ELF-1 (cell line): ENCODE results near the gene PROZ.
A peak's percentile ranks its signal among the peaks of the same experiment; 100 is the strongest.

Source experiments
- DNase-seq: peaks from one replicate; pipeline ENCODE4 v3.0.0-alpha.2; 2016; ENCODE audit warnings: low read depth, low spot score

The PROZ gene

GRCh38 chr13:113207890-113208420 is 49.5 kb downstream of the PROZ start:
- no peak for DNase-seq

GRCh38 chr13:113208421-113209335 is 50.2 kb downstream of the PROZ start, which contains the start of gene PCID2:
TSS of gene PCID2 (minus strand) at chr13:113208669. CDS start at chr13:113208634, 35 bp downstream.
- peak; percentile 96 for DNase-seq

GRCh38 chr13:113209336-113209758 is 50.9 kb downstream of the PROZ start, which contains the start of gene CUL4A:
TSS of gene CUL4A (plus strand) at chr13:113209613. CDS start at chr13:113209628, 15 bp downstream.
- no peak for DNase-seq

- DNase-seq, result peak; percentile 71
Measured at GRCh38 chr13:113209759-113210421, 51.4 kb downstream of the PROZ start.

- DNase-seq, result no peak
Measured at GRCh38 chr13:113210833-113211232, 52.4 kb downstream of the PROZ start.

- DNase-seq, result peak; percentile 66
Measured at GRCh38 chr13:113211774-113212173, 53.3 kb downstream of the PROZ start.

GRCh38 chr13:113216254-113217048 is 58.0 kb downstream of the PROZ start:
- peak; percentile 66 for DNase-seq

- DNase-seq, result no peak
Measured at GRCh38 chr13:113218586-113218985, 60.1 kb downstream of the PROZ start.

GRCh38 chr13:113219256-113219940 is 61.0 kb downstream of the PROZ start:
- DNase-seq, result no peak

GRCh38 chr13:113220141-113220598 is 61.7 kb downstream of the PROZ start:
- no peak for DNase-seq

- no peak for DNase-seq
Measured at GRCh38 chr13:113220877-113221276, 62.4 kb downstream of the PROZ start.
